Neuronal stem cell (in vitro differentiated cells): Measurements from ENCODE around the gene SV2A. TPM values are rescaled to one million over a fixed set of nuclear protein-coding genes. Genes with fewer than 3 reads are reported as not detected.

Experiments
- DNase-seq: peaks from one replicate; pipeline ENCODE4 v3.0.0-alpha.2; 2013; ENCODE audit warnings: low spot score
- H2AFZ ChIP-seq: one replicate; pipeline ENCODE4 v1.6.1; 2013; ENCODE audit warnings: mild to moderate bottlenecking, low read length, inconsistent platforms
- H2AK5ac ChIP-seq: 2 replicates; pipeline ENCODE4 v1.6.1; 2013; ENCODE audit warnings: low read depth, mild to moderate bottlenecking, inconsistent platforms, low read length, moderate library complexity, mixed read lengths
- H2BK120ac ChIP-seq: 2 replicates; pipeline ENCODE4 v1.6.1; 2013; ENCODE audit warnings: low read depth, mild to moderate bottlenecking, inconsistent platforms, low read length, moderate library complexity, mixed read lengths
- H2BK12ac ChIP-seq: one replicate; pipeline ENCODE4 v1.6.1; 2013; ENCODE audit warnings: low read length, inconsistent platforms
- H2BK15ac ChIP-seq: 2 replicates; pipeline ENCODE4 v1.6.1; 2013; ENCODE audit warnings: mild to moderate bottlenecking, low read length, inconsistent platforms, mixed read lengths
- H2BK5ac ChIP-seq: one replicate; pipeline ENCODE4 v1.6.1; 2013; ENCODE audit warnings: inconsistent platforms, mild to moderate bottlenecking, low read length, moderate library complexity
- H3K14ac ChIP-seq: one replicate; pipeline ENCODE4 v1.6.1; 2013; ENCODE audit warnings: low read length, inconsistent platforms
- H3K18ac ChIP-seq: 2 replicates; pipeline ENCODE4 v1.6.1; 2013; ENCODE audit warnings: low read length, inconsistent platforms
- H3K23ac ChIP-seq: 2 replicates; pipeline ENCODE4 v1.6.1; 2013; ENCODE audit warnings: low read depth, mild to moderate bottlenecking, mixed read lengths, low read length, inconsistent platforms; ENCODE audit not compliant: poor library complexity
- H3K27ac ChIP-seq: replicated peaks from 3 replicates; pipeline ENCODE4 v1.5.1; 2013; ENCODE audit warnings: low read length, inconsistent platforms
- H3K27me3 ChIP-seq, 3 experiments: 2 replicates each; pipeline ENCODE4 v1.6.1; 2013; ENCODE audit warnings: low read length in 3 of 3, mild to moderate bottlenecking in 2 of 3, inconsistent platforms in 1 of 3, low read depth in 1 of 3, mixed read lengths in 1 of 3, moderate library complexity in 1 of 3; ENCODE audit not compliant: control insufficient read depth in 3 of 3, insufficient read depth in 3 of 3
- H3K36me3 ChIP-seq, 2 donors: replicated peaks in 1 of 2; 2 replicates each; pipeline ENCODE4 v1.6.1; 2013; ENCODE audit warnings: low read length in 2 of 2; ENCODE audit not compliant: control insufficient read depth in 2 of 2, insufficient read depth in 2 of 2
- H3K4ac ChIP-seq: 2 replicates; pipeline ENCODE4 v1.6.1; 2013; ENCODE audit warnings: inconsistent platforms, mild to moderate bottlenecking, low read length, moderate library complexity
- H3K4me1 ChIP-seq, 2 donors: 1 replicate in 1 of 2; 2 replicates in 1 of 2; pipeline ENCODE4 v1.6.1; 2013; ENCODE audit warnings: low read length in 2 of 2, low read depth in 1 of 2; ENCODE audit not compliant: control insufficient read depth in 2 of 2, insufficient read depth in 1 of 2
- H3K4me2 ChIP-seq: one replicate; pipeline ENCODE4 v1.6.1; 2013; ENCODE audit warnings: mild to moderate bottlenecking, low read length, inconsistent platforms; ENCODE audit not compliant: insufficient read depth, poor library complexity, severe bottlenecking
- H3K4me3 ChIP-seq, 2 donors: 2 replicates each; pipeline ENCODE4 v1.5.1; 2013; ENCODE audit warnings: low read length in 2 of 2, mild to moderate bottlenecking in 2 of 2, inconsistent platforms in 1 of 2, moderate library complexity in 1 of 2
- H3K79me1 ChIP-seq: one replicate; pipeline ENCODE4 v1.6.1; 2013; ENCODE audit warnings: low read depth, mild to moderate bottlenecking, inconsistent platforms, low read length, moderate library complexity
- H3K9ac ChIP-seq: one replicate; pipeline ENCODE4 v1.6.1; 2013; ENCODE audit warnings: mild to moderate bottlenecking, low read depth, low read length, inconsistent platforms; ENCODE audit not compliant: poor library complexity
- H3K9me3 ChIP-seq, 2 donors: replicated peaks in 1 of 2; 2 replicates each; pipeline versions ENCODE3 to v1.6.1; 2013; ENCODE audit warnings: low read length in 2 of 2, mild to moderate bottlenecking in 2 of 2, inconsistent platforms in 1 of 2, low read depth in 1 of 2, mixed read lengths in 1 of 2, moderate library complexity in 1 of 2; ENCODE audit not compliant: control insufficient read depth in 2 of 2, insufficient read depth in 1 of 2
- H4K8ac ChIP-seq: one replicate; pipeline ENCODE4 v1.6.1; 2013; ENCODE audit warnings: low read depth, mild to moderate bottlenecking, inconsistent platforms, low read length, moderate library complexity
- H4K91ac ChIP-seq: one replicate; pipeline ENCODE4 v1.6.1; 2013; ENCODE audit warnings: low read length, low read depth, mild to moderate bottlenecking, inconsistent platforms; ENCODE audit not compliant: poor library complexity
- WGBS, 2 donors: extraction: QIAGEN DNeasy Blood & Tissue Kit; methylation state at CpG; one replicate each; pipeline ENCODE4 v1.1.7; 2013; ENCODE audit warnings: missing lambda C conversion rate in 2 of 2, mixed read lengths in 1 of 2; ENCODE audit not compliant: insufficient read length in 2 of 2, insufficient replicate concordance in 1 of 2; ENCODE audit errors: extremely low coverage in 2 of 2; 5-methylcytosine and 5-hydroxymethylcytosine counted together
- polyA plus RNA-seq, 2 experiments: library from polyadenylated mRNA; stranded (reverse); fragments of 200-250 nt; gene quantifications; one replicate each; pipeline ENCODE4 v1.2.3, GENCODE V29; 2013

The SV2A gene, protein sequence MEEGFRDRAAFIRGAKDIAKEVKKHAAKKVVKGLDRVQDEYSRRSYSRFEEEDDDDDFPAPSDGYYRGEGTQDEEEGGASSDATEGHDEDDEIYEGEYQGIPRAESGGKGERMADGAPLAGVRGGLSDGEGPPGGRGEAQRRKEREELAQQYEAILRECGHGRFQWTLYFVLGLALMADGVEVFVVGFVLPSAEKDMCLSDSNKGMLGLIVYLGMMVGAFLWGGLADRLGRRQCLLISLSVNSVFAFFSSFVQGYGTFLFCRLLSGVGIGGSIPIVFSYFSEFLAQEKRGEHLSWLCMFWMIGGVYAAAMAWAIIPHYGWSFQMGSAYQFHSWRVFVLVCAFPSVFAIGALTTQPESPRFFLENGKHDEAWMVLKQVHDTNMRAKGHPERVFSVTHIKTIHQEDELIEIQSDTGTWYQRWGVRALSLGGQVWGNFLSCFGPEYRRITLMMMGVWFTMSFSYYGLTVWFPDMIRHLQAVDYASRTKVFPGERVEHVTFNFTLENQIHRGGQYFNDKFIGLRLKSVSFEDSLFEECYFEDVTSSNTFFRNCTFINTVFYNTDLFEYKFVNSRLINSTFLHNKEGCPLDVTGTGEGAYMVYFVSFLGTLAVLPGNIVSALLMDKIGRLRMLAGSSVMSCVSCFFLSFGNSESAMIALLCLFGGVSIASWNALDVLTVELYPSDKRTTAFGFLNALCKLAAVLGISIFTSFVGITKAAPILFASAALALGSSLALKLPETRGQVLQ
- 34.2 TPM for polyA plus RNA-seq (2013, experiment 1 of 2)
- 35.2 TPM for polyA plus RNA-seq (2013, experiment 2 of 2)

DNA sequence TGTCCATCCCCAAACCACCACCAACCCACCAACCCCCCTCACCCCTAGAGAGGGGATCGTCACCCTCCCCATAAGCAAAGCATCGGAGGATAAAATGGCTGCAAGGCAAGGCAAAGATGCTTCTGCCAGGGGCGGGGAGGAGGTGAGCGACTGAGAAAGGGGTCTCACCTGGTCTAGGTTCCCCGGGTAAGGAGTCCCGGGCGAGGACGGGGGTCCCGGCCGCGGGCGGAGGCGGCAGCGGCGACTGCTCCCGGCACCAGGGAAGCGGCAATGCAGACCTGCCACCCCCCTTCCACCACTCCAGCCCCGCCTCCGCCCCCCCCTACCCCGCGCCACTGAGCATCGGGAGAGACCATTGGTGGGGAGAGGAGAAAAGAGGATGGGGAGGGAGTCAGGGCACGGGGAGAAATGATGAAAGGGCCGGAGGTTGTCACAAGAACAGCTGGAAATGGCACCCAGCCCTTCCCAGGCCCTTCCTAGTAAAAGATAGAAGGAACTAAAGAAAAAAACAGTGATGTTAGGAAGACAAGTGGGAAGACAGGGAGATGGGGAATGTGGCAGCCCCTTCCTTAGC, at the start of gene SV2A:
SV2A (minus strand) TSS at position 274 of the 574 bp plus-strand sequence. CDS start 4,004 bp downstream, outside the sequence.
- no peak within 1 kb of the TSS for H4K8ac ChIP-seq
- peaks cover 4 to 29% of the 10 kb centered on the region in 2 donors for H3K36me3 ChIP-seq
- no peak within 1 kb of the TSS for H2BK5ac ChIP-seq
- no peak within 1 kb of the TSS for H3K23ac ChIP-seq
- peak within 1 kb of the TSS; percentile 64 to 90 for H3K4me3 ChIP-seq
- peak within 1 kb of the TSS; percentile 3 for H2AK5ac ChIP-seq
- H4K91ac ChIP-seq = no peak within 1 kb of the TSS
- peak within 1 kb of the TSS; percentile 90 for H2AFZ ChIP-seq
- H3K4me2 ChIP-seq = peak within 1 kb of the TSS; percentile 85
- no peak within 1 kb of the TSS for H2BK12ac ChIP-seq
- peak; percentile 64 for DNase-seq
- peaks cover 2% of the 10 kb centered on the region for H3K79me1 ChIP-seq
- no peak within 1 kb of the TSS for H3K27ac ChIP-seq
- no CpG with 5 or more reads among the region's 24 CpGs for WGBS, 2 donors
- peaks cover 18 to 20% of the 10 kb centered on the region in 2 donors for H3K4me1 ChIP-seq
- H3K9ac ChIP-seq = peak within 1 kb of the TSS; percentile 79
- no peaks in the 10 kb centered on the region for H3K9me3 ChIP-seq
- no peak within 1 kb of the TSS for H3K4ac ChIP-seq
- no peak within 1 kb of the TSS for H3K14ac ChIP-seq
- no peak within 1 kb of the TSS for H2BK15ac ChIP-seq
- H2BK120ac ChIP-seq = no peak within 1 kb of the TSS
- H3K18ac ChIP-seq = peak within 1 kb of the TSS; percentile 82
- no peaks in the 10 kb centered on the region for H3K27me3 ChIP-seq

DNA sequence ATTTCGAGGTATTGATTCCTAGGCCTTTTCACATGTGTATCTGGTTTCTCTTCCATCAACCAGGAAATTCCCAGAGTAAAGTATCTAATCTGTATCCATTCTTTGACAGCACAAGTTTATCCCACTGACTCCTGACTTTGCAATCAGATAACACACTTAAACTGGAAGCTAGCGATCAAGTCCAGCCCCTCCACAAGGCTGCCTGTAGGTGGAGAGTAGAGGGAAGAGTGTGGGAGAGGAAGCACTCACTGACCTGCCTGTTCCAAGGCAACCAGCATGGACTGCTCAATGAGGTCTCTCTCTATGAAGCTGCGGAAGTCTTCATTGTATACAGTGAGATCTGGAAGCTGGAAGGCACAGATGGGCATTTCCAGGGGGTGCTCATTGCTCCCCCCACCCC, 49.4 kb upstream of the SV2A start:
- no peak overlapping the region for H3K4ac ChIP-seq
- no peak overlapping the region for H3K4me2 ChIP-seq
- no peak overlapping the region for H2BK12ac ChIP-seq
- H2BK15ac ChIP-seq = no peak overlapping the region
- H4K8ac ChIP-seq = no peak overlapping the region
- no peaks in the 10 kb centered on the region for H3K27me3 ChIP-seq
- DNase-seq = no peak
- H3K23ac ChIP-seq = no peak overlapping the region
- no peak overlapping the region for H3K27ac ChIP-seq
- H2AK5ac ChIP-seq = no peak overlapping the region
- H2AFZ ChIP-seq = no peak overlapping the region
- no peak overlapping the region for H2BK5ac ChIP-seq
- peaks cover 23 to 93% of the 10 kb centered on the region in 2 donors for H3K36me3 ChIP-seq
- no peak overlapping the region for H3K18ac ChIP-seq
- no peak overlapping the region for H3K4me3 ChIP-seq
- H3K9ac ChIP-seq = no peak overlapping the region
- no peaks in the 10 kb centered on the region for H3K9me3 ChIP-seq
- no peaks in the 10 kb centered on the region for H3K79me1 ChIP-seq
- no peaks in the 10 kb centered on the region for H3K4me1 ChIP-seq
- no CpG with 5 or more reads among the region's 3 CpGs for WGBS, 2 donors
- H2BK120ac ChIP-seq = no peak overlapping the region
- no peak overlapping the region for H3K14ac ChIP-seq
- no peak overlapping the region for H4K91ac ChIP-seq

DNA sequence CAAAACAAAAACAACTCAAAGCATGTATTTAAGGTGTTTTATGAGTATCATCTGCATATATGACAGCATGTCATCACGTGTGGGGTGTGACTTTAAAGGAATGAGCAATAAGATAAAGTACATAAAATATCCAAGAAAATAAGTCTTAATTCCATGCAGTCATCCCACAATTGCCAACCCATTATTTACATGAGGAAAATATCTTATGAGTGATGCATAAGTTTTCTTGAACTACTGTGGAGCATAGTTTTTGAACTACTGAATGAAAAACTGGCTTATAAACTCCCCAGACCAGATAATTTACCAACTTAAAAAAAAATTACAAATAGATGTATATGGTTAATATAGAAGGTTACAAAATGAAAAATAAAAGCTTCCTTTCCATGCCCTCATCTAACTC, 48.8 kb upstream of the SV2A start:
- no CpG with 5 or more reads among the region's 1 CpG for WGBS, 2 donors

DNA sequence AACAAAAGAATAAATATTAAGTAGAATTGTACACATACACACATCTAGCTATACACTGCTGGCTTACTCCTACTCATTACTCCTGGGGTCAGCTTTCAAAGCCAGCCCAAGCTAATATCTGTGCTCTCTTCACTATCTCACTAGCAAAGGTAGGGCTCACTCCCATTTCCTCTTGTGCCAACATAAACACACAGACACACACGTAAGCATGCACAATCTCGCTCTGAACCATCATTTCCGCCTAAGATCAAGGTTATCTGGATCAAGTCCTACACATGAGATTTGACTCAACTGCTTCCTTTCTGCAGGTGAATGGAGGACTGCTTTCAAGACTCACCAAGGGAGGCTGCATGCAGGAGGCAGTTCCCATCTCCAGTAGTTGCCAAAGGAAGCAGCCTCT, 47.8 kb upstream of the SV2A start:
- H2BK12ac ChIP-seq = no peak overlapping the region
- no peaks in the 10 kb centered on the region for H3K9me3 ChIP-seq
- H2BK120ac ChIP-seq = no peak overlapping the region
- no peak overlapping the region for H2AFZ ChIP-seq
- no peak overlapping the region for H4K8ac ChIP-seq
- H2BK5ac ChIP-seq = no peak overlapping the region
- no peaks in the 10 kb centered on the region for H3K79me1 ChIP-seq
- H3K23ac ChIP-seq = no peak overlapping the region
- H3K18ac ChIP-seq = no peak overlapping the region
- no peaks in the 10 kb centered on the region for H3K27me3 ChIP-seq
- no peak overlapping the region for H3K14ac ChIP-seq
- no peak overlapping the region for H2AK5ac ChIP-seq
- no peak overlapping the region for H3K4ac ChIP-seq
- no CpG with 5 or more reads among the region's 3 CpGs for WGBS, 2 donors
- H3K4me3 ChIP-seq = no peak overlapping the region
- H4K91ac ChIP-seq = no peak overlapping the region
- no peak for DNase-seq
- H2BK15ac ChIP-seq = no peak overlapping the region
- no peak overlapping the region for H3K27ac ChIP-seq
- H3K9ac ChIP-seq = no peak overlapping the region
- H3K4me1 ChIP-seq = no peaks in the 10 kb centered on the region
- H3K4me2 ChIP-seq = no peak overlapping the region
- peaks cover 21 to 89% of the 10 kb centered on the region in 2 donors for H3K36me3 ChIP-seq

More for the DNA sequence above, 48.8 kb upstream of the SV2A start:
- H2BK15ac ChIP-seq = no peak overlapping the region
- no peak overlapping the region for H3K4me2 ChIP-seq
- H3K4me3 ChIP-seq = no peak overlapping the region
- H2BK120ac ChIP-seq = no peak overlapping the region
- no peak overlapping the region for H3K23ac ChIP-seq
- no peak overlapping the region for H2BK12ac ChIP-seq
- no peak overlapping the region for H2AFZ ChIP-seq
- no peak overlapping the region for H2AK5ac ChIP-seq
- no peak for DNase-seq
- peaks cover 23 to 93% of the 10 kb centered on the region in 2 donors for H3K36me3 ChIP-seq
- no peaks in the 10 kb centered on the region for H3K4me1 ChIP-seq
- H3K14ac ChIP-seq = no peak overlapping the region
- no peak overlapping the region for H3K9ac ChIP-seq
- no peak overlapping the region for H3K18ac ChIP-seq
- H3K79me1 ChIP-seq = no peaks in the 10 kb centered on the region
- H4K8ac ChIP-seq = no peak overlapping the region
- H2BK5ac ChIP-seq = no peak overlapping the region
- no peaks in the 10 kb centered on the region for H3K27me3 ChIP-seq
- no peak overlapping the region for H3K27ac ChIP-seq
- no peak overlapping the region for H3K4ac ChIP-seq
- H3K9me3 ChIP-seq = no peaks in the 10 kb centered on the region
- no peak overlapping the region for H4K91ac ChIP-seq
